Activated T-cell treated with anti-CD3 and anti-CD28 coated beads, Interleukin-2, amount 50 U/mL, for 48 hours (primary cell): Measurements from ENCODE around the gene NPAS1.
A peak's percentile ranks its signal among the peaks of the same experiment; 100 is the strongest.

Experiments used
- DNase-seq, 2 experiments: peaks; one replicate each; pipeline ENCODE4 v3.0.0-alpha.2; 2020

NPAS1 gene

DNA sequence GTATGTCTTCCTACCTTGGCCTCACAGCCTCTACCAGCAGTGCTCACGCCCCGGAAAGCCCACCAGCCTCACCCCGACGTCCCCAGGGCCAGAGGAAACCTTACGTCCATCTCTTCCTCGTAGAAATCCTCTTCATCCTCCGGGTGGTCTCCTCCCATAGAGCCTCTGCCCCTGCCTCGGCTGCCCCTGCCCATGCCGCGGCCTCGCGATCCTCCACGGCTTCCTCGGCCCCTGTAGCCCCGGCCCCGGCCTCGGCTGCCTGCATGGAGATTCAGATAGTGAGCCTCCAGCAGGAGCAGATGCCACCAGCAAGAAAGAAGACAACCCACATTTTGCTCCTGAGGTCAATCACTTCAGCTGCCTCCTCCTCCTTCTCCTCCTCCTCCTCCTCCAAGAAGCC is 66.6 kb downstream of the NPAS1 start:
- DNase-seq: no peak

DNA sequence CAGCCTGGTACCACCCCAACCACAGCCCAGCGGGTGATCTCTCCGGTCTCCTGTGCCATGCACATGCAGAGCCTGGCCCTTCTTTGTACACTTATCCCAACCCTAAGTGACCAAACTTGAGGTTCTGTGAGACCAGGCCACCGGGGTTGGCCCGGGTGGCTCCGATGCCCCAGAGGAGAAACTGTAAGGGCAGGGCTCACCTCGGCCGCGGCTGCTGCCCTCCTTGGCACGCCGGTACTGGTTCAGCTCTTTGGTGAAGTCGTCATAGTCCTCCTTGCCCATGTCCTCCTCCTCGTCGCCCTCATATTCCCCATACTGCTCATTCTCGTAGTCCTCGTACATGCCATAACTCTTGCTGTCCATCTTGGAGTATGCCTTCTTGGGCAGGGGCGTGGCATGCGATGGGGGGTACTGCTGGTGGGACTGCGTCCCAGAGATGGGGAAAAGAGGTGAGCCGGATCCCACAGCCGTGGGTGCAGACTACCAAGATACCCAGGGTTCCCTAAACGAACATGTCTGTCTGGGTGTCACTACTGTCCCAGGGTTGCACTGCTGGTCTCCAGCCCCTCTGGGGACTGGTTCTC is 70.2 kb downstream of the NPAS1 start:
- DNase-seq: no peak

DNA sequence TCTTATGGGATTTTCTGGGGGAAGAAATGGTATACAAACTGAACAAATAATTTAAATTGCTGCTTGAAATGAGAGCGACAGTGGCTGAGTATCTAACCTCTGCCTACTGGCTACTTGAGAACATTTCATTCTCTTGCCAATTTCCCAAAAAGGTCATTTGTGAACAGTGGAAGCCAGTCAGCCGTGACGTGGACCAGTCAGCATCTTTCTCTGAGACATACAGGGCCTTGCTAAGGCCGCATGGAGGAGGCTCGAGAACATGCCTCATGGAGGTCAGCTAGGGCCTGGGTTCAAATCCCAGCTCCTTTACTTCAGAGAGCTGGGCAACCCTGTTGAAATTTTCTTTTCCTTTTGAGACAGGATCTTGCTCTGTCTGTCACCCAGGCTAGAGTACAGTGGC is 73.6 kb downstream of the NPAS1 start:
- DNase-seq: no peak

DNA sequence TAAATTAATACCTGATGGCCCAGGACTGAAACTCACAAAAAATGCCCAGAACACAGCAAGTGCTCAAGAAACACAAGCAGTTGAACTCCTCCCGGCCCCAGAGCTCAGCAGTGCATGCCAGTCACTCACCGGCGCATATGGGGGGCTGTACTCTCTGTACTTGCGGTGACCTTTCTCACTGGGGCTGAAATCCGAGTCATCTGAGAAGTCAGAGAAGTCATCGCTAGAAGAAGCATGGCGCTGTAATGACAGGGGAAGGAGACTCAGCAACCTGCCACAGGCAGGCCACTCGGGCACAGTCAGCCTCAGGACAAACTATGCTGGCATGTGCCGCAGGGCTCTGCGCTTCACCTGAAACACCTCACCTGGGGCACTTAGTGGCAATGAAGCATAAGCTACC is 74.2 kb downstream of the NPAS1 start:
- peak; percentile 67 to 73 for DNase-seq

DNA sequence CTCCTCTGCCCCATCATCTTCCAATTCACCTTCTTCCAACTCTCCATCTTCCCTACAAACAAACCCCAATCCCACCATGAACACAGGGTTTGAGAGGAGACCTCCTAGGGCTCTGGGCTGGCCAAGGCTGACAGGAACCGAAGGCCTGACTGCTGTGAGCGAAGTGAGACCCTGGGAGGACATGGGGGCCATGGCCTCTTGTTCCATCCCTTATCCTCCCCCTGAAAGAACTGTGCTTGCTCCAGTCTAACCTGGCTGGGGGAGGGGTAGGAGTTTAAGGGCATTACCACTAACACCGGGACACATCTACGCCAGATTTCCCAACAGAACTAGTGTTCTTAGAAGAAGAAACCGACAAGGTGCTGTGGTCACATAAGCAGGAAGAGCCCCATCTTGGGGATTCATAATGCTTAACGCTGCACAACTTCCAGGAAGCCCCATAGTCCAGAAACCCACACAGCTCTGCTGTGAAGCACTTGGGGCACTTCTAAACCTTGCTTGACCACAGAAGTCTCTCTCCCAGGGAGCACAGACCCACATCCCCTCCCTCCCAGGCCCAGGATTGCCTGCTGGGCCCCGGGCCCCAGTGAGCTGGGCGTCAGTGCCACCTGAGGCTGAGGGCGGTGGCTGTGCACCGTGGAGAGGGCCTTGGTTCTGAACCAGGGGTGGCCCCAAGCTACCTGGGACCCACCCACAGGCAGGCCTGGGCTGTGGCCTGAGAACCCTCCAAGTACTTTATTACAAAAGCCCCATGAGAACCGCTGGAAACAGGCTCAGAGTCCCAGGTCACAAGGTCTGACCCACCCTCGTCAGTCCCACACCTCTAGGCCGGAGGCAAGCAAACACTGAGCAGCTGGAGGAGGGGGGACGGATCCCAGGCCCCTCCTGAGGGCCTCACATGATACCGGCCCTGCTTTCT is 75.2 kb downstream of the NPAS1 start:
- DNase-seq: peak; percentile 77 to 79
